ENCODE measurements around the gene LHFPL5.

LHFPL5 gene

DNA sequence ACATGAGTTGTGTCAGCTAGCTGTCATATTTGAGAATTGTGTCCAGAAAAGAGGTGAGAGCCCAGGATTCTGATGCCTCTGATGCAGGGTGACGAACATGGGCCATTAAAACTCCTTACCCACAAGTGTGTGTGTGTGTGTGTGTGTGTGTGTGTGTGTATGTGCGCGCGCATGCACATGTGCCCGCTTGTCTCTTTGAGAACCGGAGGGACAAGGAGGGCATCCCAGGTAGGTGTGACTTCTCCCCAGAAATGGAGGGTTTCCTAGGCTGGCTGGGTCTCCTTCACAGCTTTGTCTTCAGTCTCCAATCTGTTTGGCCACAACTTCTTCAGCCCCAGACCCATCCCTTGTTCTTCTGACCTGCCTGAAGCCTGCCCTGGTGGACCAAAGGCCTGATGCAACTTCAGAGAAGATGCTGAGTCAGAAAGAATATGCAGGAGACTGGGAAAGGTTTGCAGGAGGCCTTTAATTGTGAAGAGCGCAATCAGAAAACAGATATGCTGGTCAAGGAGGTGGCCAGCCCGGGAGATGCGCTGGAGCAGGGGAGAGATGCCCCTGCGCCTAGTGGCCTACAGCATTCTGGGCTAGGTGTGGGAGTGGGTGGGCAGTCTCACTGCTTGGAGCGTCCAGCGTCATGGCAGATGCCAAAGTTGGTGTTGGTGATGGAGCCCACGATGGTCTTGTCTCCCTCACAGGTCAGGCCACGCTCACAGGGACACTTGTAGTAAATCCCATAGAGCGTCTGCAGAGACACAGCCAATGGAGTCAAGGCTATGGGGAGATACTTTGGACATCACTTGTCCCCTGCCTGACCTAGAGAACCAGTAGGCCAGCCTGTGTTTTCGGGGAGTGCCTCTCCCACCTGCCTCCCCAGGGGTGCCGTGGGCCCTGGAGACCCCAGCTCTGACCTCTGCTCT, 10.4 kb upstream of the LHFPL5 start:
- no peak for DNase-seq

DNA sequence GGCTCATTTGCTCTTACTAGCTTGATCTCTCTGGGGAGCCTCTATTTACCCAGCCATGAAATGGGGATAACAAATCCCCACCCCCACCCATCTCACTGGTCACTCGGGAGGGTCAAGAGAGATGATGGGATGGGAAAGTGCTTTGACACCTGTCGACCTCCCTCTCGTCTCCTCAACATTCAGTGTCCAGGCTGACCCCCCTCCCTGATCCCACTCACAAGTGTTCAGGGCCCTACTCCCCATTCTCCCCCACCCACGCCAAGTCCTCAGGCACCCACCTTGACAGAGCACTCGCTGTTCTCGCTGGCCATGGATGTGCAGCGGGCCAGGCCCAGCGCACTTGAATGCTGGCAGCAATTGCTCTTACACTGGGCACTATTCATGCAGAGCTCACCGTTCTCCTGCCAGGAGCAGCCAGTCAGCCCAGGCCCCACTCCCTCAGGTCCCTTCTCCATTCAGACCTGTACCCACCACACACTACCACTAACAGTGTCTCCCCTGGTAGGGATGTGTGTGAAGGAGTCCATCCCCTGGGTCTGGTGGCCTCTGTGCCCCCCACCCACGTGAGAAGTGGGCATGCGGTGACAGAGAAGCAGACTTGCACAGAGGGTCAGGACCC, 9.6 kb upstream of the LHFPL5 start:
- no peak for DNase-seq

DNA sequence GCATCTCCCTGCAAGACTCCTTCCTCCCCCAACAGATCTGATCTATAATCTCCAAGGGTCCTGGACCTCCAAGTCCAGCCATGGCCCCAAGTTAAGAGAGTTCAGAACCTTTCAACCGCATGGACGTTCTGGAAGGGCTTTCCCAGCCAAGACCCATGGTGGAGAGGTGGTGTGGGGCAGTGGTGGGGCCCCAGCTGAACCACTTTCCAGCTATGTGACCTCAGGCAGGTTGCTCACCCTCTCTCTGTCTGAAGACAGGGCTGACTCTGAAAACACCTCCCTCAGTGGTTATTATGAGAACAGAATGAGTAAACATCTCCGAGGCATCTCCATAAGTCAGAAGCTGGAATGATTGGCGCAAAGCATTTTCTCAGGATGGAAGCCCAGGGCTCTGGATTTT, 8.9 kb upstream of the LHFPL5 start:
- DNase-seq: no peak

DNA sequence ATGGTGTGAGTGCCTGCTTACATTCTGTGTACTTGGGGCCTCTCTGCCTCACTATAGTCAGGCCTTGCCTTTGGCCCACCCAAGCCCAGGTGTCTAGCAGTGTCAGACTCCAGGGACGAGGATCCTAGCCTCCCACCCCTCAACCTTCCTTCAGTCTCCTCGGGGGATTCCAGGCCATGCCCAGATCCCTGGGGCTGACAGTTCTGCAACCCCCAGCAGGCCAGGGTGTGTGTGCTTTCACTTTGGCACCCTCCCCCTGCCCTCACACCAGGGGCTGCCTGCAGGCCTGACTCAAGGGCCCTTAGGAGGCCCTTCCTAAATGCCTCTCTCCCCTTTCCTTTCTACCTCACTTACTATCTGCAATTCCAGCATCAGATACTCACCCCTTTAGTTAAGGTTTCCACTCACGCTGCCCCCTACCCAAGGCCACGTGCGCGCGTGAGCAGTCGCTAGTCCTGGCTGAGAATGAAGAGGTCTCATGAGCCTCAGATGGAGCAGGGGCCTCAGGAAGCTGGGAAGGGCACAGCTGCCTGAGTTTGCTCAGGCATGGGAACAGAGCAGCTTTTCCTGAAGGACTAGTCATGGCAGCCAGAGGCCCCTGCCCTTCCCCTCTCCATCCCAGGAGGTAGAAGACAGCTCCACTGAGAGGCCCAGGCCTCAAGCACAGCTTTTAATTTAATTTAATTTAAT, 7.2 kb upstream of the LHFPL5 start:
- no peak for DNase-seq

DNA sequence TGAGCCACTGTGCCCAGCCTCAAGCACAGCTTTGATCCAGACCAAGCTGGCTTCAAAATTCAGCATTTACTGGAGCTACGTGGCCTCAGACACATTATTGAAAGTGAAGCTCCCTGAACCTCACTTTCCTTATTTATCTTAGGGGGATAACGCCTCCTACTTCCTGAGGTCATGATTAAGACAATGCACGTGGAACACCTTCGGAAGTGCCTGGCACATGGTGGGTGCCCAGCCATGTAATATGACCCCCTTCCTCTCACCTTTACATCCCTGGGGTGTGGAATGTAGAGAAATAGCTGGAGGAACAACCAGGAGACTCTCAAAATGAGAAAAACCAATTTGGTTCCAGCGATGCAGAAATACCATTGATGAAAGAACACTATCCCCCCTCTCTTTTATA, 6.4 kb upstream of the LHFPL5 start:
- no peak for DNase-seq

DNA sequence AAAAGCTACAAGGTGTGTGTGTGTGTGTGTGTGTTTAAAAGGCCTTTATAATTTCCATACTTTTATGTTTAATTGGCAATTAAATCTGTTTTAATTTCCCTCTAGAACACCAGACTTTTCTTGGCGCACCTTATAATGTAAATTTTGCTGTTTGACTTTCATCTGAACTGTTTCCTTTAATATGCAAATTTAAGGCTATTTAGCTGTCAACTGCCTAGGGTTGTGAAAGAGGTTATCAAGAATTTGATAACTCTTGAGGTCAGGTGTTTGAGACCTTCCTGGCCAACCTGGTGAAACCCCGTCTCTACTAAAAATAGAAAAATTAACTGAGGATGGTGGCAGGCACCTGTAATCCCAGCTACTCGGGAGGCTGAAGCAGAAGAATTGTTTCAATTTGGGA, 4.0 kb upstream of the LHFPL5 start:
- DNase-seq: no peak

DNA sequence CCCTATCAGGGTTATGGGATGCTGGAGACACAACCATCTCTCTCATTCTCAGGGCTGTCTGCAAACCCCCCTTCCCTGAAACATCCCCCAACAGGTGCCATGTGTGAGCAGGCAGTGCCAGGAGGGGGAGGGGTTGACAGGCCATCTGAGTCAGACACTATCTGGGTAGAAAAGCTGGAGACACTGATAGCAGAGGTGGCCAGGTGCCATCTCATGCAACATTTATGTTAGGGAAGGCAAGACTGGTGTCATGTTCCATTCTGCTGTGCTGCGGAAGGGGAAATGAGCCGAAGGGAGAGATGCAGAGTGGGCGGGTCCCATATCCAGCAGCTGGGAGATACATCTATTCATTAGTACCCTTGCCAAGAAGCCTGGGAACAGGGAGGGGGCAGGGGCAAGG, 3.5 kb downstream of the LHFPL5 start:
- DNase-seq: no peak

DNA sequence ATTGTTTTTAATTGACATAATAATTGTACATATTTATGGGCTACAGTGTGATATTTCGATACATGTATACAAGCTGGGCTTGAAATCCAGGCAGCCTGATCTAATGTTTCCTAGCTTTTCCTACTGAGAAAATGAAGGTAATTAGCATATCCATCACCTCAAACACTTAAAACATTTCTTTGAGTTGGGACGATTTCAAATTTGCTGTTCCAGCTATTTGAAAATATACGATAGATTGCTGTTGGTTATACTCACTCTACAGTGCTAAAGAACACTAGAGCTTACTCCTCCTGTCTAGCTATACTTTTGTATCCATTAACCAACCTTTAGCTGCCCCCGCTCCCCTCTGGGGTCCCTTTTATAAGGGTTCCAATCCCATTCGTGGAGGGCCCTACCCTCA, 4.7 kb downstream of the LHFPL5 start:
- no peak for DNase-seq

DNA sequence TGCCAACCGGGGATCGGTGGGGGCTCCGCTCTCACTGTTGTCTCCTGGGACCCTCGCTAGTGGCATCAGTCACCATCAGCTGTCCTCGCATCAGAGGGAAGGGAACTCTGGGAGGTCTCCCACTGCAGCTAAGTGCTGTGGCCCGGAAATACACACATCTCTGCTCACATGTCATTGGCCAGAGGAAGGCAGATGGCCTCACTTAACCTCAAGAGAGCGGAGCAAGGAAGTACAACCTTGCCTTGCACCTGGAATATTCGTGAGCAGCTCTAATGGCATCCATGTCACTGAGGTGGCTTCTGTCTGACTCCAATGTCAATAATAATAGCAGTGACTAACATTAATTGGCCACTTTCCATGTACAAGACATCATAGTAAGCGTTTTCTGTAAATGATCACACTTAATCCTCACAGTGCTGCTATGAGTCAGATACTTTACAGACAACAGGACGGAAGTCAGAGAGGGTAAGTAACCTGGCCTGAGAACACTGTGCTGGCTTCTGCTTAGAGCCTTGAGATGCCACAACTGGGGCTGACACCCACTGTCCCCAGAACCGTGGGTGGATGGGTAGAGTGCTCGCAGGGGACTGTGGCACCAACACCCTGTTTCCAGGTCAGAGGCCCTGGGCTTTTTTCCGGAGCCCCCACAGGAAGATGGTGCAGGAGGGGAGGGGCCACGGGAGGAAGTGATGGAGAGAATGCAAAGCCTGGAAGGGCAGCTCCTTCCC, 6.0 kb downstream of the LHFPL5 start:
- no peak for DNase-seq

DNA sequence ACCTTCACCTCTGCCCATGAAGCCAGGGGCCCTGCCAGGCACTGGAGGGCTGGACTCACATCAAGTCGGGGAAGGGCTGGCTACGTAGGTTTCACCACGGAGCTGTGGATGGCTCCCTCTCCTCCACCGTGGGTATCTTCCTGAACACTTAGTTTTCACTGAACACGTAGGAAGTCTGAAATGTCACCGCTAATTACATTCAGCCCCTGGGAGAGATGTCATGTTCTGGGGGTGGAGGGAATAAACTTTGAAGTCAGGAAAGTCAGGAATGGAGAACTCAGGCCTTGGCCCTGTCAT, 6.5 kb downstream of the LHFPL5 start:
- DNase-seq: no peak

DNA sequence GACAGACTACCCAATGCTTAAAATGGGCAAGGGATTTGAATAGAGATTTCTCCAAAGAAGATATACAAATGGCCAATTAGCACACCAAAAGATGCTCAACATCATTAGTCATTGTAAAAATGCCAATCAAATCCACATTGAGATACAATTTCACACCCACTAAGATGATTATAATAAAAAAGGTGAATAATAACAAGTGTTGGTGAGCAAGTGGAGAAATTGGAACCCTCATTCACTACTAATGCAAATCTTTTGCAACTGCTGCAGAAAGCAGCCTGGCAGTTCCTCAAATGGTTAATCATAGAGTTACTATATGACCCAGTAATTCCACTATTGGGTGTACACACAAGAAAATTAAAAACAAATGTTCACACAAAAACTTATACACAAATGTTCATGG, 12.4 kb downstream of the LHFPL5 start:
- no peak for DNase-seq

DNA sequence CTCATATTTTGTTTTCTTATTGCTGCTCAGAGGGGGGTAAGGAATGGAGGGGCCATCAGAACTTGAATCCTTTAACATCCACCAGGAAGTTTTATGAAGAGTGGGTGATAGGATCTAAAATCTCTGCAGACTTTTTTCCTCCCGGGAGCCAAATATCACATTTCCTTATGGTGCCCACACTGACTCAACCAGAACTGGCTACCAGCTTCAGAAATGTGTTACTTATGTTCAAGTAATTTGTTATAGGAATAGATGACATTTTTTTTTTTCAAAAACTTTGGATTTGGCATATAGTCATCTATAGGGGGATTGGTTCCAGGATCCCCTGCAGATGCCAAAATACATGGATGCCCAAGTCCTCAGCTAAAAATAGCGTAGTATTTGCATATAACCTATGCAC, 18.4 kb downstream of the LHFPL5 start:
- no peak for DNase-seq

DNA sequence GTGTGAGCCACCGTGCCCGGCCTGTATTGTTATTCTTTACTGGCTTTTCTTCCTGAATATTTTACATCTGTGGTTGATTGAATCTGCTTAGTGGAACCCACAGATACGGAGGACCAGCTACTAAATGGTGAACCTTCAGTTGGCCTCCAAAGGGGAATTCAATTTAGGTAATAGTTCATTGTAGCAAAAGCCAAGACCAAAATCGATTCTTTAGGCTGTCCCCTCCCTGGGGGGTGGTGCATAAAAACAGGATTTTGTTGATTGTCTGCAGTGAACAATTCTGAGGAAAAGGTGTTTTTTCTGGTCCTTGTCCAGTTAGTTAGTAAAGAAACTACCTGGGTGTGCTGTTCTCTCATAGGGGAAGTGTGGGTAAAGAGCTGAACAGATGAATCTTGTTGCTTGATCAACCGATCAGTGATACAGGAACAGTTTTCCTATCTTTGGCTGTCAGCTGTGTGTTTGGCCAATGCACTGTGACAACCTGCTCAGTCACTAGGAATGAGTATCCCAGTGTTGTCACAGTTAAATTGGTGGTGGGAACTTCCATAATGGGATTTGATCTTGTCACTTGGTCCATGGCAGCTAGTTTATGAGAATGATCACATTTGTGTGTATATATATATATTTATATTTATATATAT, 19.5 kb downstream of the LHFPL5 start:
- no peak for DNase-seq

DNA sequence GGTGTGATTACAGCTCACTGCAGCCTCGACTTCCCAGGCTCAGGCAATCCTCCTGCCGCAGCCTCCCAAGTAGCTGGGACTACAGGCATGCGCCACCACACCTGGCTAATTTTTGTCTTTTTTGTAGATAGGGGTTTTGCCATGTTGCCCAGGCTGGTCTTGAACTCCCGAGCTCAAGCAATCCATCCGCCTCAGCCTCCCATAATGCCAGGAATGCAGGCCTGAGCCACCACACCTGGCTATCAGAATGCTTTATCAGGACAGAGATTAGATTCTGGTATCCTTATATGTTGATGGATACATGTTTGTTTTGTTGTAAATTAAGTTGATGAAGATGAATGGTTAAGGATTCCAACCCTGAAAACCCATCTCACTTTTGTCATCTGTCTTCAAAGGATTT, 24.2 kb downstream of the LHFPL5 start:
- DNase-seq: no peak

DNA sequence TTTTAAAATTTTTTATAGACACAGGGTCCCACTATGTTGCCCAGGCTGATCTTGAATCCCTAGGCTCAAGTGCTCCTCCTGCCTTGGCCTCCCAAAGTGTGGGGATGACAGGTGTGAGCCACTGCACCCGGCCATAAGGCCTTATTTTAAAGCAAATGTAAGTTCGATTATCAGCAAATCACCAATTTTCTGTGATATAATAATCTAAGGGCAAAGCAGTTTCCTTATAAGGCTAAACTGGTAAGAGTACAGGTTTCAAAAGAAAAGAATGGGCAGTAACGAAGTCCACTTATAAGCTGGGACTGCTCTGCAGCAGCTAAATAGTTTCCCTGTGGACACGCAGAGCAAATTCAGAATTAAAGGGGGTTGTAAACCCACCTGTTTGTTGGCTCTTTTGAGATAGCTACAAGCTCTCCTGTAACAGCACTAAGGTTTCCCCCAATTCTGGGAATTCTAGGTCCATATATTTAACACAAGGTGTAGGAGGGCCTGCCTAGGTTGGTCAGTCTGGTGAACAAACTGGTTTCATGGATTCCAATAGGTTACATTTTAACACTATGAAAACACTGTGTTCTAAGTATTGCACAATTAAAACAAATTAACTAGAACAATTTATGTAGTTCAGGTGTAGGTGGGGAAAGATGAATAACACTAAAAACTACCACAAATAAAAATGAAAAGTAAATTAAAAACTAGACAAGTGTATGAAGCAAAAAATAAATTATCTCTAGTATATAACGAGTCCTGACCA, 26.3 kb downstream of the LHFPL5 start:
- no peak for DNase-seq

DNA sequence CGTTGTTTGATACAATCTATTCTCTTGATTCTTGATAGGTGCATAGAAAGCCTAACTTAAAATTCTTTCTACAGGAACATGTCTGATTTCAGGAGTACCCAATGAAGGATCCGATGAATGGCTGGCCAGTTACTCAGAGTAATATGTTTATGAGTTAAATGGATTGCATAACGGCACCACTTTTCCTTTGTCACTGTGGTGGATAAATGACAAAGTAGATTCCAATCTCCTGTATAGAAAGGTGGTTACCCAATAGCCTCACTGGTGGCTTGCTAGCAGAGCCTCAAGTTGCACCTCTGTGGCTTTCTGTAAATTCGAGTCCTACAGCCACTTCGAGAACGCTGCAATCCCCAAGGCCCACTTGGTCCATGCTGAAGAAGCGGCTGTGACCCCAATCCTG, 28.4 kb downstream of the LHFPL5 start:
- DNase-seq: no peak

DNA sequence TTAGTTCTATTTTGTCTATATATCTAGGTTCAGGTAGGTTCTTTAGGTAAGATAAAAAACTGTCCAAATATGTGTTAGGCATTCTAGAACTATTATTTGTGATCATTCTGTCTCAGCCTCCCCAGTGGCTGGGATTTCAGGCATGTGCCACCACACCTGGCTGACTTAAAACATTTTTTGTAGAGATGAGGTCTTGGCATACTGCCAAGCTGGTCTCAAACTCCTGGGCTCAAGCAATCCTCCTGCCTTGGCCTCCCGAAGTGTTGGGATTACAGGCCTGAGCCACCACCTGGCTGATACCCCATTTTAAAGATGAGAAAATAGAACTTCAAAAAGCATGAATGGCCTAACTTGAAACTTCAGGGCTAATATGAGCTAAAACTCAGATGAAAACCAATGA, 33.9 kb downstream of the LHFPL5 start:
- no peak for DNase-seq

DNA sequence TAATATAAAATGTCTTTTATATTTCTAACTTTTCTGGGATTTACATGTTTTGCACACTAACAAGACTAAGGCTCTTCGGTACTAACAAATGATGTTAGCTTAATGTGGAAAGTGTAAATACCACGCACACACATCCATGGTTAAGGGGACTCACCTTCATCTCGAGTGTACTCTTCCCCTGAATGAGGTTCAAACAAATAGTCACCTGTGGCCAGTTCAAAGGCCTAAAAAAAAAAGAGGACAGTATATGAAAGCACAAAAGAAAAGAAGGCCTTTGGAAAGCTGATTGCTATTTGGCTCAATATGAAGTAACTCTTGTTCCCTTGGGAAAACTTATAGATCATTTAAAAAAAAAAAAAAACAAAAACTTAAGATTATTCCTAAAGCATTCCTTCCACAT, 37.2 kb downstream of the LHFPL5 start:
- no peak for DNase-seq

DNA sequence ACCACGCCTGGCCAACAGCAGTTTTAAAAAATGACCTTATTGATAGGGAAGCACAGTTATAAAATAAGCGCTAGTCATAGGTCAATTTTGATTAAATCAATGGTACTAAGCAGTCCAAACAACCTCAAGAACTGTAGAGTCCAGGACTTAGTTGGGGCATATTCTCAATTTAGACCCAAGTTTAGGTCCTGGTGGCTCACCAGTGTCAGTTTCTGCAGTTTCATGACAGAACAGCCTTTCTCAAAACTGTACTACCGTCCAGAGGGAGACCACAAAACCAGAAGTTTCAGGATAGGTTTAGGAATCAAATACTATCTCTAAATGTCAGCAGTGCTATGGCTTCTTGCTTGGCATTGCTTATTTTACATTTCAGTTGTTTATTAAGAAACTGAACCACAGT, 39.1 kb downstream of the LHFPL5 start:
- DNase-seq: no peak

DNA sequence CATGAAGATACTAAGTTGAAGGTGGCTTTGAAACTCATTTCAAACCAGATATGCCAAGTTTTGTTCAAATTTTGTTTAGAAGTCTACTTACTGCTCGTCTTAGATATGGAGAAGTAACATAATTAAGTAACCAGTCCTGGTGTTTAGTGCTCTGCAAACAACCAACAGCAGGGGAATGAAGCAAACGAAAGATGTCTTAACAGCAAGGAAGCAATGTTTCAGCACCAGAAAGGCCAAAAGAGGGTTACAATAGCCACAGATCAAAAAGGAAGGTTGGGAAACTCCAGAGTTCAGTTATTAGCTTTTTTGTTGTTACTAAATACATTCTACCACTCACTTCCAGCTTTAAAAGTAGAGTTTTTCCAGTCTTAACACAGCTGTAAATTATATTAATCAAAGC, 45.1 kb downstream of the LHFPL5 start:
- DNase-seq: no peak

DNA sequence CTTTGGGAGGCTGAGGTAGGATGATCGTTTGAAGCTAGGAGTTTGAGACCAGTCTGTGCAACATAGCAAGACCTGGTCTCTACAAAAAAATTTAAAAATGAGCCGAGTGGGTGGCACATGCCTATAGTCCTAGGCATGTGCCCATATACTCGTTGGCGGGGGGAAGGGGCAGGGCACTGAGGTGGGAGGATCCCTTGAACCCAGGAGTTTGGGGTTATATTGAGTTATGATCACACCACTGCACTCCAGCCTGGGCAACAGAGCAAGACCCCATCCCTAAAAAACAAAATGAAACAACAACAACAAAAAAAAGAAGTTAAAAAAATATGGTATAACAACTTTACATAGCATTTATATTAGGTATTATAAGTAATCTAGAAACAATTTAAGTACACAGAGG, 47.8 kb downstream of the LHFPL5 start:
- no peak for DNase-seq

DNA sequence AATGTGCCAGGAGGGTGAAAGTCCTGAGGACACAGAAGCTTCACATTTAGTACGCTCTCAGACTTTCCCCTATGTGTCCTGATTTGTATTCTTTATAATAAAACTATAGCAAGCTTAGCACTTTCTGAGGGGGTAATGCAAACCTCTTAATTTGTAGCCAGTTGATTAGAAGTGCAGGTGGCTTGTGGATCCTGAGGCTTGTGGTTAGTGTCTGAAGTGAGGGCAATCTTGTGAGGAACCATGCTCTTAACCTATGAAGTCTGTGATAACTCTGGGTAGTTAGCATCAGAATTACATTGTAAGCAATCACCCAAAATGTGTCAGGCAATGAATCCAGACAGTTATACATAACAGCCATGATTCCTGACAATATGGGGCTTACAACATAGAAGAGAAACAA, 51.1 kb downstream of the LHFPL5 start:
- DNase-seq: no peak

Measured in CD4-positive, alpha-beta T cell treated with Interleukin-6 for 4 hours (primary cell).